ENCODE measurements around the gene C1orf226.

DNA sequence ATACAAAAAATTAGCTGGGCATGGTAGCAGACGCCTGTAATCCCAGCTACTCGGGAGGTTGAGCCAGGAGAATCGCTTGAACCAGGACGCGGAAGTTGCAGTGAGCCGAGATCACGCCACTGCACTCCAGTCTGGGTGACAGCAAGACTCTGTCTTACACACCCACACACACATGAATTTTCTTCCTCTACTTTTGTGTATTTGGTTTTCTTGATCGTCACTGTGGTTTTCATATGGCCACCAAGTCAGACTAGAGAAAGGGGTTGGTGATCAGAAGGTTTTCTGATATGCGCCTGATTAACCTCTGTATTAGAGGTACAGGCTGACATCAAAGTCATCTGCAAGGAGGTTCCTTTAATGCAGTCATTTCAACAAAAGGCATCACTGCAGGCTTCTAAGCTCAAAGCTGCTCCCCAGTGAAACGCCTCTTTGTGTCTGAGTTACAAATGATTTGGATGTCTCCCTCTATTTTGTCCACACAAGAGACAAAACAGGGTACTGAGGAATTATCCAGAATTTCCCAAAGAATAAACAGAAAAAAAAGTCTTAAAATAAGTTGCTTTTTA is 19.3 kb downstream of the C1orf226 start:
- TF ChIP-seq, protein P1, sequence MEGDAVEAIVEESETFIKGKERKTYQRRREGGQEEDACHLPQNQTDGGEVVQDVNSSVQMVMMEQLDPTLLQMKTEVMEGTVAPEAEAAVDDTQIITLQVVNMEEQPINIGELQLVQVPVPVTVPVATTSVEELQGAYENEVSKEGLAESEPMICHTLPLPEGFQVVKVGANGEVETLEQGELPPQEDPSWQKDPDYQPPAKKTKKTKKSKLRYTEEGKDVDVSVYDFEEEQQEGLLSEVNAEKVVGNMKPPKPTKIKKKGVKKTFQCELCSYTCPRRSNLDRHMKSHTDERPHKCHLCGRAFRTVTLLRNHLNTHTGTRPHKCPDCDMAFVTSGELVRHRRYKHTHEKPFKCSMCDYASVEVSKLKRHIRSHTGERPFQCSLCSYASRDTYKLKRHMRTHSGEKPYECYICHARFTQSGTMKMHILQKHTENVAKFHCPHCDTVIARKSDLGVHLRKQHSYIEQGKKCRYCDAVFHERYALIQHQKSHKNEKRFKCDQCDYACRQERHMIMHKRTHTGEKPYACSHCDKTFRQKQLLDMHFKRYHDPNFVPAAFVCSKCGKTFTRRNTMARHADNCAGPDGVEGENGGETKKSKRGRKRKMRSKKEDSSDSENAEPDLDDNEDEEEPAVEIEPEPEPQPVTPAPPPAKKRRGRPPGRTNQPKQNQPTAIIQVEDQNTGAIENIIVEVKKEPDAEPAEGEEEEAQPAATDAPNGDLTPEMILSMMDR (conservative IDR thresholded peaks at IDR 0.05; ENCODE audit: low read depth in 2 of 2): no peak
- TF ChIP-seq POLR2AphosphoS5 (IDR thresholded peaks at IDR 0.05; ENCODE audit: low read depth): no peak
- TF ChIP-seq EZH2phosphoT487 (IDR thresholded peaks at IDR 0.05; ENCODE audit: unreplicated experiment): no peak
- no peak for TF ChIP-seq NANOG (IDR thresholded peaks at IDR 0.05; ENCODE audit: borderline replicate concordance)
